Left kidney (tissue), 2 donors: ENCODE measurements around the gene HOXB6. TPM values are rescaled to one million over a fixed set of nuclear protein-coding genes. Genes with fewer than 3 reads are reported as not detected.

Experiments used
- DNase-seq: peaks from one replicate; pipeline ENCODE4 v3.0.0-alpha.2; 2013
- polyA plus RNA-seq: library from polyadenylated mRNA; unstranded; fragments of 120-200 nt; gene quantifications from one replicate; pipeline ENCODE4 v1.2.1, GENCODE V29; 2013; ENCODE audit not compliant: insufficient read length

The HOXB6 gene
- polyA plus RNA-seq, 1 donor: 98.2 TPM

- DNase-seq: no peak
Measured at GRCh38 chr17:48579760-48580554, 24.8 kb downstream of the HOXB6 start.

GRCh38 chr17:48579471-48579759, 25.4 kb downstream of the HOXB6 start:
- DNase-seq: no peak

- DNase-seq: no peak
Measured at GRCh38 chr17:48578616-48579470, 25.9 kb downstream of the HOXB6 start.

- no peak for DNase-seq
Measured at GRCh38 chr17:48577946-48578615, 26.7 kb downstream of the HOXB6 start, which contains the start of gene HOXB4. HOXB4 (minus strand) TSS chr17:48578350; CDS start chr17:48578319, 31 bp downstream.

GRCh38 chr17:48577330-48577945, 27.3 kb downstream of the HOXB6 start:
- peak; percentile 94 for DNase-seq

- DNase-seq: no peak
Measured at GRCh38 chr17:48576479-48577309, 28.1 kb downstream of the HOXB6 start.

- DNase-seq: no peak
Measured at GRCh38 chr17:48575673-48576478, 28.9 kb downstream of the HOXB6 start.

GRCh38 chr17:48575066-48575582, 29.7 kb downstream of the HOXB6 start:
- no peak for DNase-seq

- no peak for DNase-seq
Measured at GRCh38 chr17:48574505-48575065, 30.2 kb downstream of the HOXB6 start.

GRCh38 chr17:48571826-48572417, 32.9 kb downstream of the HOXB6 start:
- no peak for DNase-seq

- DNase-seq: peak; percentile 75
Measured at GRCh38 chr17:48571024-48571818, 33.6 kb downstream of the HOXB6 start.

- DNase-seq: no peak
Measured at GRCh38 chr17:48570325-48571023, 34.3 kb downstream of the HOXB6 start.

GRCh38 chr17:48569674-48570324, 35.0 kb downstream of the HOXB6 start:
- DNase-seq: no peak

GRCh38 chr17:48569240-48569582, 35.6 kb downstream of the HOXB6 start:
- no peak for DNase-seq

GRCh38 chr17:48568499-48569239, 36.1 kb downstream of the HOXB6 start:
- DNase-seq: no peak

- no peak for DNase-seq
Measured at GRCh38 chr17:48567646-48568354, 37.0 kb downstream of the HOXB6 start.
